SK-N-SH (cell line): ENCODE measurements around the gene CSRP3. TPM values are rescaled to one million over a fixed set of nuclear protein-coding genes. Genes with fewer than 3 reads are reported as not detected.

Experiments
- CTCF ChIA-PET: fragments of 300-600, 350-600 bp; formaldehyde crosslinking; extraction: SDS; loops from one replicate; lab custom pipeline; 2021; lab: Yijun Ruan, JAX
- POLR2A ChIA-PET: fragments of 350-600 bp; sonication (Branson Sonifier 250); formaldehyde crosslinking; extraction: SDS; loops from one replicate; lab custom pipeline; 2020; ENCODE audit warnings: antibody characterized with exemption, inconsistent platforms; lab: Yijun Ruan, JAX
- DNase-seq: peaks from one replicate; pipeline ENCODE4 v3.0.0; 2012
- H2AFZ ChIP-seq: fragments of 200-600 bp; sonication (generic); 2 replicates; pipeline ENCODE4 v1.8.1; 2016; ENCODE audit warnings: antibody characterized with exemption, mild to moderate bottlenecking, low read depth
- H3F3A ChIP-seq: fragments of 200-600 bp; sonication (generic); replicated peaks from 2 replicates; pipeline ENCODE3; 2016; ENCODE audit warnings: antibody characterized with exemption, mild to moderate bottlenecking; ENCODE audit not compliant: insufficient read depth
- H3K27ac ChIP-seq, 2 experiments: fragments of 200-500 bp in 1 of 2; fragments of 200-600 bp in 1 of 2; sonication (Bioruptor generic) in 1 of 2; sonication (generic), shearing (Covaris generic) in 1 of 2; 2 replicates each; pipeline versions ENCODE4 v1.5.1 to v1.6.1; 2014 to 2016; ENCODE audit warnings: low read depth in 2 of 2, inconsistent platforms in 1 of 2, low read length in 1 of 2, mild to moderate bottlenecking in 1 of 2, mixed read lengths in 1 of 2
- H3K27me3 ChIP-seq: fragments of 200-600 bp; sonication (generic), shearing (Covaris generic); 2 replicates; pipeline ENCODE4 v1.6.1; 2016; ENCODE audit warnings: mixed run types; ENCODE audit not compliant: insufficient read depth
- H3K36me3 ChIP-seq, 2 experiments: fragments of 200-500 bp in 1 of 2; fragments of 200-600 bp in 1 of 2; sonication (Bioruptor generic) in 1 of 2; sonication (generic) in 1 of 2; replicated peaks in 1 of 2; 2 replicates each; pipeline versions ENCODE3 to v1.5.1; 2014 to 2016; ENCODE audit warnings: low read length in 1 of 2, mild to moderate bottlenecking in 1 of 2; ENCODE audit not compliant: insufficient read depth in 2 of 2, control insufficient read depth in 1 of 2
- H3K4me1 ChIP-seq, 2 experiments: fragments of 200-500 bp in 1 of 2; fragments of 200-600 bp in 1 of 2; sonication (Bioruptor generic) in 1 of 2; sonication (generic), shearing (Covaris generic) in 1 of 2; 2 replicates each; pipeline versions ENCODE4 v1.5.1 to v1.6.1; 2014 to 2016; ENCODE audit warnings: low read depth in 1 of 2, low read length in 1 of 2, mixed run types in 1 of 2; ENCODE audit not compliant: insufficient read depth in 2 of 2, control insufficient read depth in 1 of 2
- H3K4me2 ChIP-seq: fragments of 200-600 bp; sonication (generic), shearing (Covaris generic); 2 replicates; pipeline ENCODE4 v1.6.1; 2017; ENCODE audit warnings: mixed run types
- H3K4me3 ChIP-seq, 2 experiments: fragments of 200-500 bp in 1 of 2; fragments of 200-600 bp in 1 of 2; sonication (Bioruptor generic) in 1 of 2; sonication (generic), shearing (Covaris generic) in 1 of 2; 2 replicates each; pipeline versions ENCODE4 v1.5.1 to v1.8.1; 2014 to 2016; ENCODE audit warnings: low read depth in 2 of 2, inconsistent platforms in 1 of 2, low read length in 1 of 2, mild to moderate bottlenecking in 1 of 2, mixed read lengths in 1 of 2, moderate library complexity in 1 of 2
- H3K79me2 ChIP-seq: fragments of 200-600 bp; sonication (generic); 2 replicates; pipeline ENCODE4 v1.8.1; 2017; ENCODE audit warnings: mild to moderate bottlenecking; ENCODE audit not compliant: insufficient read depth
- H3K9ac ChIP-seq: fragments of 200-600 bp; sonication (generic); 2 replicates; pipeline ENCODE4 v1.6.1; 2017; ENCODE audit warnings: mixed run types
- H3K9me2 ChIP-seq: fragments of 200-600 bp; sonication (generic); 2 replicates; pipeline ENCODE4 v1.6.1; 2017; ENCODE audit warnings: mixed run types
- H3K9me3 ChIP-seq: fragments of 200-600 bp; sonication (generic); 2 replicates; pipeline ENCODE4 v1.6.1; 2017; ENCODE audit warnings: mixed run types, mild to moderate bottlenecking, moderate library complexity
- H4K20me1 ChIP-seq: fragments of 200-600 bp; sonication (generic); 2 replicates; pipeline ENCODE4 v1.6.1; 2017; ENCODE audit warnings: mild to moderate bottlenecking, mixed run types; ENCODE audit not compliant: insufficient read depth
- ELF1 ChIP-seq: IDR thresholded peaks from 2 replicates; pipeline ENCODE4 v1.4.0; 2012
- EZH2phosphoT487 ChIP-seq: fragments of 200-600 bp; sonication (generic); IDR thresholded peaks from 2 replicates; pipeline ENCODE4 v1.6.1; 2017; ENCODE audit warnings: low read depth, mixed run types, mild to moderate bottlenecking, antibody characterized with exemption, moderate library complexity, borderline replicate concordance
- FOXJ3 ChIP-seq: sonication (generic); formaldehyde crosslinking; IDR thresholded peaks from 2 replicates; pipeline ENCODE4 v1.5.1; 2020; ENCODE audit warnings: mild to moderate bottlenecking, missing genetic modification reagents
- FOXM1 ChIP-seq: IDR thresholded peaks from 2 replicates; pipeline ENCODE4 v1.4.0; 2012; ENCODE audit warnings: low read depth, mild to moderate bottlenecking
- GATA2 ChIP-seq: sonication (generic); formaldehyde crosslinking; IDR thresholded peaks from 2 replicates; pipeline ENCODE4 v1.5.0; 2020; ENCODE audit warnings: mild to moderate bottlenecking, missing genetic modification reagents
- JUND ChIP-seq: IDR thresholded peaks from 2 replicates; pipeline ENCODE4 v1.4.0; 2012
- MEF2A ChIP-seq: IDR thresholded peaks from 2 replicates; pipeline ENCODE4 v1.4.0; 2012; ENCODE audit warnings: low read depth, borderline replicate concordance
- MXI1 ChIP-seq: IDR thresholded peaks from 2 replicates; pipeline ENCODE4 v1.6.1; 2012; ENCODE audit warnings: mild to moderate bottlenecking, low read depth, low read length, improper control_type of control experiment
- NFIC ChIP-seq: IDR thresholded peaks from 2 replicates; pipeline ENCODE4 v1.4.0; 2012; ENCODE audit warnings: borderline replicate concordance
- NRF1 ChIP-seq: IDR thresholded peaks from 2 replicates; pipeline ENCODE4 v1.6.1; 2012; ENCODE audit warnings: low read depth, mild to moderate bottlenecking, low read length
- POLR2AphosphoS5 ChIP-seq: IDR thresholded peaks from 2 replicates; pipeline ENCODE4 v1.6.1; 2012; ENCODE audit warnings: low read depth, low read length
- RXRA ChIP-seq: IDR thresholded peaks from 2 replicates; pipeline ENCODE4 v1.4.0; 2012; ENCODE audit warnings: low read depth, mild to moderate bottlenecking, borderline replicate concordance
- SMC3 ChIP-seq: IDR thresholded peaks from 2 replicates; pipeline ENCODE4 v1.6.1; 2012; ENCODE audit warnings: low read depth, low read length, improper control_type of control experiment
- TEAD4 ChIP-seq: IDR thresholded peaks from 2 replicates; pipeline ENCODE4 v1.4.0; 2012; ENCODE audit warnings: mild to moderate bottlenecking, borderline replicate concordance; ENCODE audit not compliant: insufficient read depth
- WGBS: methylation state at CpG from one replicate; pipeline ENCODE4 v1.1.6; 2017; ENCODE audit warnings: low lambda C conversion rate; 5-methylcytosine and 5-hydroxymethylcytosine counted together
- polyA plus RNA-seq, 3 experiments: library from polyadenylated mRNA; depleted of rRNA; stranded (reverse); fragments of >200 nt; gene quantifications; 2 replicates each; pipeline ENCODE4 v1.2.3, GENCODE V29; 2012
- TF ChIP-seq, protein P1 (sequence below): fragments of 150-350 bp; IDR thresholded peaks from 2 replicates; pipeline ENCODE4 v1.6.1; 2017; ENCODE audit warnings: antibody characterized with exemption, low read length, low read depth, borderline replicate concordance
- TF ChIP-seq, protein P2 (sequence below): IDR thresholded peaks from 2 replicates; pipeline ENCODE4 v1.4.0; 2012; ENCODE audit warnings: low read depth, borderline replicate concordance
- TF ChIP-seq, protein P3 (sequence below): fragments of 150-350 bp; IDR thresholded peaks from 2 replicates; pipeline ENCODE4 v1.6.1; 2016; ENCODE audit warnings: mild to moderate bottlenecking, low read depth, low read length
- TF ChIP-seq, protein P4 (sequence below): IDR thresholded peaks from 2 replicates; pipeline ENCODE4 v1.4.0; 2012; ENCODE audit warnings: low read depth

The CSRP3 gene
- polyA plus RNA-seq, 1 of the 3 experiments (the other 2 are of a cell fraction) = not detected

GRCh38 chr11:19241260-19242178, 39.7 kb upstream of the CSRP3 start:
- WGBS = 11% methylated on average over 29 of the region's 92 CpGs
- TF ChIP-seq NFIC = no peak
- 0 out of 2 replicates have a peak, but pooled peaks have one; percentile 23 for TF ChIP-seq FOXM1
- TF ChIP-seq MXI1 = no peak
- TF ChIP-seq SMC3 = no peak
- CTCF ChIA-PET = interaction anchor here (0.6 to 2.9 kb wide), 4 partner anchors 12 to 165 kb away, joined by 3 to 11 read pairs (median 4); no protein-coding TSS in a partner anchor
- peak overlapping the region; percentile 71; the same call in 1 of the 2 replicates for H2AFZ ChIP-seq
- peak overlapping the region in 1 of 2 experiments; percentile 11; a peak in 3 of 4 replicates for H3K27ac ChIP-seq
- H3K4me2 ChIP-seq = peak overlapping the region; percentile 89
- H3K27me3 ChIP-seq = no peaks in the 10 kb centered on the region
- no peaks in the 10 kb centered on the region for H3K9me2 ChIP-seq
- H3F3A ChIP-seq = no peaks in the 10 kb centered on the region
- H4K20me1 ChIP-seq = no peaks in the 10 kb centered on the region
- H3K79me2 ChIP-seq = no peaks in the 10 kb centered on the region; the same call in none of the 2 replicates
- H3K9ac ChIP-seq = peak overlapping the region; percentile 78; the same call in 1 of the 2 replicates
- POLR2A ChIA-PET = no interaction called here
- H3K4me1 ChIP-seq = peaks cover 0 to 9% of the 10 kb centered on the region in 2 experiments; a peak in 2 of 4 replicates
- peak overlapping the region; percentile 75 to 83 for H3K4me3 ChIP-seq
- peaks cover 0 to 8% of the 10 kb centered on the region in 2 experiments for H3K36me3 ChIP-seq
- peak; percentile 89 for DNase-seq
- H3K9me3 ChIP-seq = no peaks in the 10 kb centered on the region

DNA sequence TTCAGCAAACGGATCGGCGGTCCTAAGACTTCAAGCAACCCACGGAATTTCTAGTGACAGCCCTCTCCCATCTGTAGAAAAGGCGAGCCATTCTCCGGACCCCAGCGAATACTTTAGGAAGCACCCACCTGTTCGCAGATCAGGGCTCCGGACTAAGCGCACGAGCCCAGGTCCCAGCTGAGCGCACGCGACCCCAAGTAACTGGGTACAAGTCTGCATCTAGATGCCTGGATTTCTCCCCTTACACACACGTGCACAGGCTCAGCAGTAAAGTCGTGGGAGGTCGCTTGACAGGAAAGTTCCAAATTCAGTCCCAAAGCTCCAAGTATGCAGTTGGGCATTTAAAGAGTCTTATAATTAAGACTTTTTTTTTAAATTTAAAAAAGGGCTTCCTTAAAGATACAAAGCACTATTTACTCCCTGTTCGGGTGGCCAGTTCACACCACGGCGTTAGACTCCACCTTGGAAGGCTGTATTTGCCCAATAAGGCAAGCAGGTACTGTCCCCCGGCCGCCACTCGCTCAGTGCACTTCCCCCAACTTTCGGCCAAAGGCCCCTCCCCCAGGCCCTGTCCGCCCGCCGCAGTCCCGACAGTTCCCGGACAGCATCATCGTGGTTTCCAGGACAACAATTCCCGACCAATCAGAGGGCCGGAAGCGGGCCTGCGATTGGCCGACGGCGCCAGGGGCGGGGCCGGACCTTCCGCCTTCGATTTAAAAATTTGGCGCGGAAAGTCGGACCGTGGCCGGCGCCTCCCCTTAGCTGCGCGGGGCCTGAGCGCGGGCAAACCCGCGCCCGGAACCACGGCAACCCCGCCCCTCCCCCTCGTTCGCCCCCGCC, 38.9 kb upstream of the CSRP3 start, which contains the start of gene E2F8:
TSS of gene E2F8 (minus strand) at position 526 of the 840 bp plus-strand sequence. CDS start 824 bp downstream, outside the sequence.
- no peaks in the 10 kb centered on the region for H3K9me2 ChIP-seq
- no peaks in the 10 kb centered on the region for H3F3A ChIP-seq
- 2% methylated on average over 20 of the region's 59 CpGs for WGBS
- H3K4me1 ChIP-seq = peaks cover 0 to 9% of the 10 kb centered on the region in 2 experiments; a peak in 2 of 4 replicates
- H3K79me2 ChIP-seq = no peaks in the 10 kb centered on the region; the same call in none of the 2 replicates
- DNase-seq = peak; percentile 98
- H3K4me2 ChIP-seq = peak within 1 kb of the TSS; percentile 89
- H3K27me3 ChIP-seq = no peaks in the 10 kb centered on the region
- H3K4me3 ChIP-seq = peak within 1 kb of the TSS; percentile 75 to 83
- H4K20me1 ChIP-seq = no peaks in the 10 kb centered on the region
- H3K9me3 ChIP-seq = no peaks in the 10 kb centered on the region
- peaks cover 0 to 13% of the 10 kb centered on the region in 2 experiments for H3K36me3 ChIP-seq
- ChIA-PET CTCF (interaction anchor here (0.6 to 2.9 kb wide), 2 partner anchors 48 to 164 kb away, joined by 3 to 11 read pairs; no protein-coding TSS in a partner anchor), POLR2A (no interaction called here)
- H3K9ac ChIP-seq = peak within 1 kb of the TSS; percentile 78
- H3K27ac ChIP-seq = peak within 1 kb of the TSS in 1 of 2 experiments; percentile 36; a peak in 3 of 4 replicates
- H2AFZ ChIP-seq = peak within 1 kb of the TSS; percentile 90
- TF ChIP-seq NRF1 = no peak
- no peak for TF ChIP-seq POLR2AphosphoS5
- TF ChIP-seq ELF1 = peak; percentile 76
- no peak for TF ChIP-seq GATA2 (CRISPR knock-in tag)
- no peak for TF ChIP-seq FOXJ3 (CRISPR knock-in tag)
- TF ChIP-seq, protein P1, sequence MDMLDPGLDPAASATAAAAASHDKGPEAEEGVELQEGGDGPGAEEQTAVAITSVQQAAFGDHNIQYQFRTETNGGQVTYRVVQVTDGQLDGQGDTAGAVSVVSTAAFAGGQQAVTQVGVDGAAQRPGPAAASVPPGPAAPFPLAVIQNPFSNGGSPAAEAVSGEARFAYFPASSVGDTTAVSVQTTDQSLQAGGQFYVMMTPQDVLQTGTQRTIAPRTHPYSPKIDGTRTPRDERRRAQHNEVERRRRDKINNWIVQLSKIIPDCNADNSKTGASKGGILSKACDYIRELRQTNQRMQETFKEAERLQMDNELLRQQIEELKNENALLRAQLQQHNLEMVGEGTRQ = no peak
- TF ChIP-seq MEF2A = no peak
- TF ChIP-seq FOXM1 = 0 out of 2 replicates have a peak, but pooled peaks have one; percentile 46
- TF ChIP-seq, protein P2, sequence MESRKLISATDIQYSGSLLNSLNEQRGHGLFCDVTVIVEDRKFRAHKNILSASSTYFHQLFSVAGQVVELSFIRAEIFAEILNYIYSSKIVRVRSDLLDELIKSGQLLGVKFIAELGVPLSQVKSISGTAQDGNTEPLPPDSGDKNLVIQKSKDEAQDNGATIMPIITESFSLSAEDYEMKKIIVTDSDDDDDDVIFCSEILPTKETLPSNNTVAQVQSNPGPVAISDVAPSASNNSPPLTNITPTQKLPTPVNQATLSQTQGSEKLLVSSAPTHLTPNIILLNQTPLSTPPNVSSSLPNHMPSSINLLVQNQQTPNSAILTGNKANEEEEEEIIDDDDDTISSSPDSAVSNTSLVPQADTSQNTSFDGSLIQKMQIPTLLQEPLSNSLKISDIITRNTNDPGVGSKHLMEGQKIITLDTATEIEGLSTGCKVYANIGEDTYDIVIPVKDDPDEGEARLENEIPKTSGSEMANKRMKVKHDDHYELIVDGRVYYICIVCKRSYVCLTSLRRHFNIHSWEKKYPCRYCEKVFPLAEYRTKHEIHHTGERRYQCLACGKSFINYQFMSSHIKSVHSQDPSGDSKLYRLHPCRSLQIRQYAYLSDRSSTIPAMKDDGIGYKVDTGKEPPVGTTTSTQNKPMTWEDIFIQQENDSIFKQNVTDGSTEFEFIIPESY = no peak
- TF ChIP-seq RXRA = no peak
- TF ChIP-seq EZH2phosphoT487 = no peak
- no peak for TF ChIP-seq JUND
- no peak for TF ChIP-seq TEAD4
- TF ChIP-seq, protein P3, sequence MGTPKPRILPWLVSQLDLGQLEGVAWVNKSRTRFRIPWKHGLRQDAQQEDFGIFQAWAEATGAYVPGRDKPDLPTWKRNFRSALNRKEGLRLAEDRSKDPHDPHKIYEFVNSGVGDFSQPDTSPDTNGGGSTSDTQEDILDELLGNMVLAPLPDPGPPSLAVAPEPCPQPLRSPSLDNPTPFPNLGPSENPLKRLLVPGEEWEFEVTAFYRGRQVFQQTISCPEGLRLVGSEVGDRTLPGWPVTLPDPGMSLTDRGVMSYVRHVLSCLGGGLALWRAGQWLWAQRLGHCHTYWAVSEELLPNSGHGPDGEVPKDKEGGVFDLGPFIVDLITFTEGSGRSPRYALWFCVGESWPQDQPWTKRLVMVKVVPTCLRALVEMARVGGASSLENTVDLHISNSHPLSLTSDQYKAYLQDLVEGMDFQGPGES = peak; percentile 56
- TF ChIP-seq, protein P4, sequence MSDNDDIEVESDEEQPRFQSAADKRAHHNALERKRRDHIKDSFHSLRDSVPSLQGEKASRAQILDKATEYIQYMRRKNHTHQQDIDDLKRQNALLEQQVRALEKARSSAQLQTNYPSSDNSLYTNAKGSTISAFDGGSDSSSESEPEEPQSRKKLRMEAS = peak; percentile 66
